ENCODE measurements around the gene CEP192. TPM values are rescaled to one million over a fixed set of nuclear protein-coding genes. Genes with fewer than 3 reads are reported as not detected.
"Not testable (repeated sequence)": the region's sequence is repeated elsewhere in the genome, so short reads cannot be mapped to it uniquely, and the experiment has no call there.

Gene CEP192
- total RNA-seq, 2 donors from 2014 or later: 32.2 to 49.2 TPM

GRCh38 chr18:13067966-13068365 is 76.8 kb downstream of the CEP192 start:
- no peaks in the 10 kb centered on the region for H3K9me3 Mint-ChIP-seq
- no peak for DNase-seq (ENCODE audit: low spot score)
- H3K4me3 Mint-ChIP-seq: no peak overlapping the region
- no peak for ATAC-seq
- peaks cover 39% of the 10 kb centered on the region for H3K36me3 Mint-ChIP-seq
- H3K27me3 Mint-ChIP-seq: no peaks in the 10 kb centered on the region
- peaks cover 10 to 15% of the 10 kb centered on the region in 2 donors for H3K4me1 Mint-ChIP-seq (ENCODE audit: low read depth in 2 of 2)
- H3K27ac Mint-ChIP-seq: no peak overlapping the region

GRCh38 chr18:13070460-13070859 is 79.3 kb downstream of the CEP192 start:
- DNase-seq (ENCODE audit: low spot score): no peak
- Mint-ChIP-seq H3K9me3 (no peaks in the 10 kb centered on the region), H3K4me1 (ENCODE audit: low read depth in 2 of 2) (peaks cover 7 to 8% of the 10 kb centered on the region in 2 donors), H3K27me3 (no peaks in the 10 kb centered on the region), H3K27ac (no peak overlapping the region), H3K4me3 (no peak overlapping the region), H3K36me3 (peaks cover 30% of the 10 kb centered on the region)
- ATAC-seq: no peak

GRCh38 chr18:13076886-13077285 is 85.7 kb downstream of the CEP192 start:
- Mint-ChIP-seq H3K4me1 (ENCODE audit: low read depth in 2 of 2) (peaks cover 0 to 6% of the 10 kb centered on the region in 2 donors), H3K9me3 (peaks cover 3% of the 10 kb centered on the region), H3K36me3 (peaks cover 45% of the 10 kb centered on the region), H3K27ac (no peak overlapping the region), H3K4me3 (no peak overlapping the region), H3K27me3 (no peaks in the 10 kb centered on the region)
- DNase-seq (ENCODE audit: low spot score) (no peak), ATAC-seq (no peak)

- H3K9me3 Mint-ChIP-seq: peaks cover 3% of the 10 kb centered on the region
- no peak for DNase-seq (ENCODE audit: low spot score)
- ATAC-seq: no peak
- H3K4me1 Mint-ChIP-seq (ENCODE audit: low read depth in 2 of 2): peaks cover 4 to 9% of the 10 kb centered on the region in 2 donors
- no peaks in the 10 kb centered on the region for H3K27me3 Mint-ChIP-seq
- peaks cover 49% of the 10 kb centered on the region for H3K36me3 Mint-ChIP-seq
- no peak overlapping the region for H3K4me3 Mint-ChIP-seq
- no peak overlapping the region for H3K27ac Mint-ChIP-seq
Measured at GRCh38 chr18:13077473-13077872, 86.3 kb downstream of the CEP192 start.

GRCh38 chr18:13078065-13078464 is 86.9 kb downstream of the CEP192 start:
- ATAC-seq; H3K27me3 Mint-ChIP-seq; DNase-seq (ENCODE audit: low spot score); H3K4me1 Mint-ChIP-seq (ENCODE audit: low read depth in 2 of 2); H3K9me3 Mint-ChIP-seq; H3K4me3 Mint-ChIP-seq; H3K27ac Mint-ChIP-seq: not testable (repeated sequence)
- H3K36me3 Mint-ChIP-seq: peaks cover 49% of the 10 kb centered on the region

GRCh38 chr18:13086906-13087305 is 95.7 kb downstream of the CEP192 start:
- Mint-ChIP-seq H3K27me3 (no peaks in the 10 kb centered on the region), H3K4me3 (no peak overlapping the region), H3K9me3 (no peaks in the 10 kb centered on the region), H3K27ac (no peak overlapping the region), H3K36me3 (peaks cover 17% of the 10 kb centered on the region), H3K4me1 (ENCODE audit: low read depth in 2 of 2) (peaks cover 5 to 9% of the 10 kb centered on the region in 2 donors)
- no peak for DNase-seq (ENCODE audit: low spot score)
- ATAC-seq: no peak

GRCh38 chr18:13095466-13095865 is 104.3 kb downstream of the CEP192 start:
- ATAC-seq (no peak), DNase-seq (ENCODE audit: low spot score) (no peak)
- no peaks in the 10 kb centered on the region for H3K9me3 Mint-ChIP-seq
- no peaks in the 10 kb centered on the region for H3K27me3 Mint-ChIP-seq
- H3K4me3 Mint-ChIP-seq: no peak overlapping the region
- no peak overlapping the region for H3K27ac Mint-ChIP-seq
- no peaks in the 10 kb centered on the region for H3K4me1 Mint-ChIP-seq (ENCODE audit: low read depth in 2 of 2)
- H3K36me3 Mint-ChIP-seq: peaks cover 38% of the 10 kb centered on the region

GRCh38 chr18:13096232-13096631 is 105.1 kb downstream of the CEP192 start:
- H3K4me3 Mint-ChIP-seq: no peak overlapping the region
- no peaks in the 10 kb centered on the region for H3K9me3 Mint-ChIP-seq
- no peak for ATAC-seq
- DNase-seq (ENCODE audit: low spot score): no peak
- H3K36me3 Mint-ChIP-seq: peaks cover 40% of the 10 kb centered on the region
- no peaks in the 10 kb centered on the region for H3K4me1 Mint-ChIP-seq (ENCODE audit: low read depth in 2 of 2)
- H3K27me3 Mint-ChIP-seq: no peaks in the 10 kb centered on the region
- H3K27ac Mint-ChIP-seq: no peak overlapping the region

- DNase-seq (ENCODE audit: low spot score): no peak
- Mint-ChIP-seq H3K36me3 (peaks cover 40% of the 10 kb centered on the region), H3K4me3 (no peak overlapping the region), H3K27me3 (no peaks in the 10 kb centered on the region), H3K9me3 (no peaks in the 10 kb centered on the region), H3K4me1 (ENCODE audit: low read depth in 2 of 2) (no peaks in the 10 kb centered on the region), H3K27ac (no peak overlapping the region)
- no peak for ATAC-seq
Measured at GRCh38 chr18:13096719-13097118, 105.6 kb downstream of the CEP192 start.

- H3K27ac Mint-ChIP-seq; H3K27me3 Mint-ChIP-seq; DNase-seq (ENCODE audit: low spot score); ATAC-seq; H3K4me3 Mint-ChIP-seq; H3K4me1 Mint-ChIP-seq (ENCODE audit: low read depth in 2 of 2); H3K9me3 Mint-ChIP-seq: not testable (repeated sequence)
- peaks cover 44% of the 10 kb centered on the region for H3K36me3 Mint-ChIP-seq
Measured at GRCh38 chr18:13098104-13098503, 106.9 kb downstream of the CEP192 start.

- peaks cover 42% of the 10 kb centered on the region for H3K36me3 Mint-ChIP-seq
- no peak for DNase-seq (ENCODE audit: low spot score)
- H3K4me3 Mint-ChIP-seq: no peak overlapping the region
- H3K4me1 Mint-ChIP-seq (ENCODE audit: low read depth in 2 of 2): peaks cover 4 to 7% of the 10 kb centered on the region in 2 donors
- no peak for ATAC-seq
- H3K9me3 Mint-ChIP-seq: no peaks in the 10 kb centered on the region
- no peaks in the 10 kb centered on the region for H3K27me3 Mint-ChIP-seq
- H3K27ac Mint-ChIP-seq: no peak overlapping the region
Measured at GRCh38 chr18:13099113-13099512, 108.0 kb downstream of the CEP192 start.

GRCh38 chr18:13100942-13101658 is 109.9 kb downstream of the CEP192 start:
- ATAC-seq: no peak
- Mint-ChIP-seq H3K27ac (no peak overlapping the region), H3K27me3 (no peaks in the 10 kb centered on the region), H3K36me3 (peaks cover 45% of the 10 kb centered on the region), H3K9me3 (peaks cover 2% of the 10 kb centered on the region), H3K4me3 (no peak overlapping the region), H3K4me1 (ENCODE audit: low read depth in 2 of 2) (peaks cover 12 to 23% of the 10 kb centered on the region in 2 donors)
- no peak for DNase-seq (ENCODE audit: low spot score)

GRCh38 chr18:13101659-13102197 is 110.6 kb downstream of the CEP192 start:
- Mint-ChIP-seq H3K27ac (peak overlapping the region in 1 of 2 donors; percentile 7), H3K4me1 (ENCODE audit: low read depth in 2 of 2) (peaks cover 18 to 30% of the 10 kb centered on the region in 2 donors), H3K27me3 (no peaks in the 10 kb centered on the region), H3K4me3 (no peak overlapping the region), H3K36me3 (peaks cover 45% of the 10 kb centered on the region), H3K9me3 (peaks cover 5% of the 10 kb centered on the region)
- ATAC-seq (peak in 1 of 2 donors; percentile 15), DNase-seq (ENCODE audit: low spot score) (no peak)

- peaks cover 5% of the 10 kb centered on the region for H3K9me3 Mint-ChIP-seq
- H3K4me3 Mint-ChIP-seq: no peak overlapping the region
- H3K27me3 Mint-ChIP-seq: no peaks in the 10 kb centered on the region
- H3K36me3 Mint-ChIP-seq: peaks cover 58% of the 10 kb centered on the region
- H3K4me1 Mint-ChIP-seq (ENCODE audit: low read depth in 2 of 2): peaks cover 19 to 31% of the 10 kb centered on the region in 2 donors
- no peak for ATAC-seq
- no peak overlapping the region for H3K27ac Mint-ChIP-seq
- DNase-seq (ENCODE audit: low spot score): no peak
Measured at GRCh38 chr18:13103366-13103765, 112.2 kb downstream of the CEP192 start.
